Raji (cell line): ENCODE results near the gene DIP2C.

Source experiments
- POLR2A ChIP-seq: IDR thresholded peaks from 2 replicates; pipeline ENCODE4 v1.6.1; 2011; ENCODE audit warnings: low read depth, low read length, control low read depth; ENCODE audit not compliant: insufficient read depth

Gene DIP2C

GRCh38 chr10:396535-397220, 292.8 kb downstream of the DIP2C start:
- no peak for TF ChIP-seq POLR2A

GRCh38 chr10:396107-396506, 293.4 kb downstream of the DIP2C start:
- TF ChIP-seq POLR2A, result no peak

GRCh38 chr10:395665-396064, 293.8 kb downstream of the DIP2C start:
- no peak for TF ChIP-seq POLR2A

- TF ChIP-seq POLR2A, result no peak
Observed at GRCh38 chr10:393787-394438, 295.6 kb downstream of the DIP2C start.

- no peak for TF ChIP-seq POLR2A
Observed at GRCh38 chr10:393106-393745, 296.2 kb downstream of the DIP2C start.

GRCh38 chr10:392705-393037, 296.8 kb downstream of the DIP2C start:
- TF ChIP-seq POLR2A, result no peak

GRCh38 chr10:391847-392704, 297.4 kb downstream of the DIP2C start:
- TF ChIP-seq POLR2A, result no peak

GRCh38 chr10:391305-391704, 298.2 kb downstream of the DIP2C start:
- TF ChIP-seq POLR2A, result no peak

GRCh38 chr10:390449-391100, 298.9 kb downstream of the DIP2C start:
- no peak for TF ChIP-seq POLR2A

GRCh38 chr10:389836-390448, 299.5 kb downstream of the DIP2C start:
- TF ChIP-seq POLR2A, result no peak

GRCh38 chr10:389261-389790, 300.1 kb downstream of the DIP2C start:
- no peak for TF ChIP-seq POLR2A

GRCh38 chr10:388661-389045, 300.8 kb downstream of the DIP2C start:
- no peak for TF ChIP-seq POLR2A

- no peak for TF ChIP-seq POLR2A
Observed at GRCh38 chr10:387909-388660, 301.4 kb downstream of the DIP2C start.

GRCh38 chr10:387593-387891, 301.9 kb downstream of the DIP2C start:
- TF ChIP-seq POLR2A, result no peak
